Activated T-helper 9 cell treated with anti-CD3 and anti-CD28 coated beads, Interleukin-2, amount 50 U/mL, for 16 hours (primary cell): Measurements from ENCODE around the gene TMEM131.
A peak's percentile ranks its signal among the peaks of the same experiment; 100 is the strongest.

Experiments
- DNase-seq: peaks from one replicate; pipeline ENCODE4 v3.0.0-alpha.2; 2020; ENCODE audit warnings: low read depth

The TMEM131 gene

DNA sequence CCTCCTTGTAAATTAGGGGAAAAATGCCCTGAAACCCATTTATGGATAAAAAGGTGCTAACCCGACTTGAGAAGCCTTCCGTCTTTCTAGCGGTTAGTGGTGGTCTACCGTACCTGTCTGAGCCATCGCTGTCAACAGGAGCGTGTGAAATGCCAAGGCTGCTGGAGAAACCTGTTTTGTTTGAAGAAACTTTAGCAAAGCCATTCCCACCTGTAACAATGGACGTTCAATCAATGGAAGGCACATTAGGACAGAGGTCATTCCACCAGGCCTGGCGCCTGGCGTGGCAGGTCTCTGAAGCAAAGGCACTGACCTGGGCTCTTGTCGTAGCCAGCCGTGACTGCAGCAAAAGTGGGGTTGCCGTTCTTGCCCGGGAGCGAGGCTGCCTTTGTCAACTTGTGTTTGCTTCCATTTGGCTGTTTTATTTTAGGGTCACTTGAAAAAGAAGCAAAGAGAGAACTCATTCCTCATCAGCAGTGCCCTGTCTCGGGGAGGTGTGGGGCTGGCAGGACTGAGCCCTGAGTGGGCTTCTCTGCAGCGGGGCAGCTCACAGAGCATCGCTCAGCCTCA, 235.2 kb downstream of the TMEM131 start:
- no peak for DNase-seq

DNA sequence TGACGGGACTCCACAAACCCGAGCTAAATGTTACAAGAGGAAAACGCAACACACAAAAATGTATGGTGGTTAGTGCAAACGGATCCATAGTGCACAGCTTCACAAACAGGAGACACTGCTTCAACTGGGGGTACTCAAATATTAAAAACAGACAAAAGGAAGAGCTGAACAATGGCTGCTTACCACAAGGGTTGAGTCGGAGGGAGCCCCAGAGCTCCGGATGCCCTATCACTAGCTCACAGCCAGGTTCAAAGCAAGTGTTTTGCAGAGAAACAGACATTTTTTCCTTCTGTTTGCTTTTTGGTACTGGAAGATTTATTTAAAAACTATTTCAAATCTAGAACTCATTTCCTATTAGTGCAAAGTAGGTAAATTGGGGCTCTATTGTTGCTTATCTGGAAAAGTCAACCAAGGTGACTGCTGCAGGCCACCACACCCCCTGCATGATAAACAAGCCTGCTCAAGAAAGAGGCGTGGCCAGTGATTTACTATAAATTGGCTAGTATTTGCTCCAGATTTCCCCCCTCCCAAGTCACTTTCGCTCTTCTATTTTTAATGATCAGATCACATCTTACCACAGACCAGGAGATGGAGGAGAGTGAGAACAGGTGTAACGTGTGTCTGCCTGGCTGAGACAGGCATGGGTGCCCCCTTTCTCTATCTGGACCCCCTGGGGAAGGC, 235.9 kb downstream of the TMEM131 start:
- DNase-seq, result no peak

DNA sequence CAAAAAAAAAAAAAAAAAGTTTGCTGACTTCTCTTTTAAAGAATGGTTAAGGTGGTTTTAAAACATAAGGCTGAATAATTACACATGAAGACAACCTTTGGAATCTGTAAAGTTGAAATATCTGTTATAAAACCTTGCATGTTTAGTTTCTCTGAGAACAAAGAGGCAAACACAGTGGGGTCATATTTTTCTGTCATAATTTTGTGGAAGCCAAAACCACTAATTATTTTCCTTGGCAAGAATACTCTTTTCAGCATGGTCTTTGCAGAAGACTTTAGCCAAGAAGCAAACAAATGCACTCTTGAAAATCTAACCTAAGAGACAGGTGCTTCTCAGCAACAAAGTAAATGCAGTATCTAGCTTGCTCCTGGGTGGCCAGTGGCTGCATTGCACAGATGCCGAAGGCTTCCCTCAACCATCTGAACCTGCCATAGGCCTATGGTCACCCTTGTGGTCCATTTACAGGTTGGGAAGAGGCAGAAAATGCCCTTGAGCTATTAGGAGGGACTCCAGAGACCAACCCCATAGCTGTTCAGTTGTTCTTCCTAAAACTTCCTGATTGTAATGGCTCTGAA, 237.5 kb downstream of the TMEM131 start:
- no peak for DNase-seq

DNA sequence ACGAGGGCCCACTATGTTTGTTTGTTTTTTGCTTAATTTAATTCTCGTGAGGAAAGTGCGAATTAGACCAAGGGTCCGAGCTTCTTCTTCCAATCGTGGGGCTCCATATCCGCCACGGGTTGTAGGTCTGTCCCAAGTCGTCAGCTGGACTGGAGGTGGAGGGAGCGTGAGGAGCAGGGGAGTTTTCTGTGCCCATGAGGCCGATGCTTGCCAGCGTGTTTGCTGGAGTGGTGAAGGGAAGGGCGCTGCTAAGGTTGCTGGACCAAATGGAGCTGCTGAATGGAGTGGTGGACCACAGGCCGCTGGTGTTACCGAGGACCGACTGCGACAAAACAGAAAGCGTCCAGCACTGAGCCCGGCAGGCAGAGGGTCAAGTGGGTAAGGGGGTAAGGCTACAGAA, 238.7 kb downstream of the TMEM131 start:
- no peak for DNase-seq

- DNase-seq, result no peak
These were observed 240.3 kb downstream of the TMEM131 start for GRCh38 chr2:97755491-97755890.

- no peak for DNase-seq
These were observed 240.9 kb downstream of the TMEM131 start for GRCh38 chr2:97754690-97755346.

DNA sequence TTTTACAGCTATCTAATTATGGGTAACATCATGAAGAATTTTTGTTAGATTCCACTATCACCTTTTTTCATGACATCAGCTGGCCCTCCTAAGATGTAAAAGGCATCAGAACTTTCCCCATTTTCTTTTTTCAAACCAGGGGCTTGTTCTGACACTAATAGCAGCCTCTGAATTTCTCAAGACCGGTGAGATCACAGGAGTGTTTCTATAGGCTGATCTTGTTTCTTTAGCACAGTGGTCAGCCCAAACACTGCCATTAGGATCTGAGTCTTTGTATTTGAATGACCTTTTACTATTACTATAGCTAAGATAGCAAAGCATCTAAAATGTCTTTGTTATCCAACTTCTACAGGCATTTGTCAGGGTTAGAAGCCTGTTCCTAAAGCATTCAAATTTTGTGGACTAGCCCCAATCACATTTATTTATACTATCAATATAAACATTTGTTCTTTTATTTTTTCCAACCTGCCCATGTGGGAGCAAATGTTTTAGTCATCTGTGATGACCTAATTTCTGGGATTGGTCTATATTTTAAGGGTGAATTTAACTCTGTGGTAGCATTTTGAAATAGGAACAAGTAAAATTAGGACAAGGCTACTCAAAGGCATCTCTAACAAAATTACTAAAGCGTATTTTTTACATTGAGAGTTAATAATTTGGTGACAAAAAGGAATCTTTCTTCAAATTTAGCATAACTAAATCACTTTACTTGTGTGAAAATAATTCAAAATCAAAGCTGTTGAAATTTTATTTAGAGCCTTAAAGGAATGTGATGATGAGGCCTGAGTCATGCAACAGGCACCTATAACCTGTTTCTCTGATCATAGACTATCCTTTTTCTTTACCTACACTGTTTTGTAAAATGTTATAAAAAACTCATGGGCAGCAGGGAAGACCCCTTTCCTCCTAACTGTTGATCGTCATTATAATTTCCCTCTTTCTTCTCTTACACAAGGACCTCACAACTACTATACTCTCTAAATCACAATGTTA, 243.1 kb downstream of the TMEM131 start:
- no peak for DNase-seq

DNA sequence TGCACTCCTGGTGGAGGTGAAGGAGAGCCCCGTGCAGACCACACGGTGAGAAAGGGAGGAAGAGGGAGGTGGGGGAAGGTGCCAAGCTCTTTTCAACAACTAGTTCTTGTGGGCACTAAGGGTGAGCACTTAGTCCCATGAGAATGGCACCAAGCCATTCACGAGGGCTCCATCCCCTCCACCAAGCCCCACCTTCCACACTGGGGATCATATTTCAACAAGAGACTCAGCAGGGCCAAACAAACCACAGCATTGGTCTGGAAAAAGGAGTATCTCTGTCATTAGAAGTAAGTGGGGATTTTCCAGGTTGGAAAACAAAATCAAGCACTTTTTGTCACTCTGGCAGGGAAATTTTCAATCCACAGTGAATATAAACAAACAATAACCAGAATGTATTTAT, 244.0 kb downstream of the TMEM131 start:
- no peak for DNase-seq

- DNase-seq, result no peak
These were observed 245.7 kb downstream of the TMEM131 start for GRCh38 chr2:97750017-97750416.

- no peak for DNase-seq
These were observed 246.2 kb downstream of the TMEM131 start for GRCh38 chr2:97749581-97749980.

- DNase-seq, result no peak
These were observed 248.0 kb downstream of the TMEM131 start for GRCh38 chr2:97747716-97748115.

- no peak for DNase-seq
These were observed 248.5 kb downstream of the TMEM131 start for GRCh38 chr2:97747285-97747684.

DNA sequence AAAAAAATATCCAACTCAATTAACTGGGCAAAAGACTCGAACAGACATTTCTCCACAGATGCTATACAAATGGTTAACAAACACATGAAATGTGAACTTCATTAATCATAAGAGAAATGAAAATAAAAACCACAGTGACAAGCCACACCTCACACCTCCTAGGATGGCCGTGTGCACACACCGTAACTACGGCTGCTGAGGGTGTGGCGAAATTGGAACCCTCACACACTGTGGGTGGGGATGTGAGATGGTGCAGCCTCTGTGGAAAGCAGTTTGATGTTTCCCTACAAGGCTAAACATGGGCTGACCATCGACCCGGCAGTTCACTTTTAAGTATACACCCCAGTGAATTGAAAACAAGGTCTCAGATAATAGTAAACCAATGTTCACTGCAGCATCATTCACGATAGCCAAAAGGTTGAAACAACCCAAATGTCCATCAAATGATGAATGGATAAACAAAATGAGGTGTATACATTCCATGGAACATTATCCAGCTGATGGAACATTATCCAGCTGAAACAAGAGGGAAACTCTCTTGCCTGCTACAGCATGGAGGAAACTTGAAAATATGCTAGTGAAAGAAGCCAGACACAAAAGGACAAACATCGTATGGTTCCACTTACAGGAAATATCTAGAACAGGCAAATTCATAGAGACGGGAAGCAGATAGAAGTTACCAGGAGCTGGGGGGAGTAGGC, 250.1 kb downstream of the TMEM131 start:
- DNase-seq, result peak; percentile 38

DNA sequence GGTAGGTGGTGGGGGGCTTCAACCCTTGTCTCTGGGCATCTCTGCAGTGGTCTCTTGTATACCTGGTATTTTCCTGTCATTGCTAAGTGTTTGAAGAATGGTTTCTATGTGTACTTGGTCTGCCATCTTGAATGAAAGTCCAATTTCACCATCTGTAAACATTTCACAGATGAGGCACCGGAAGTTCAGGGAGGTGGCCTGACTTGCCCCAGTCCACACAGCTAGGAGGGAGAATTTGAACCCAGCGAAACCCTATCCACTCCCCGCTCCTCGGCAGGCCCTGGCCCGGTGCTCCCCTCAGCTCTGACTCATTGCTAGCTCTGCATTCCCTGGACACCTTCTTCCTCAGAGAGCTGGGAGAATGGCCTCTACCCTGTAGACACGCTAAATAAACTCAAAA, 251.8 kb downstream of the TMEM131 start:
- no peak for DNase-seq

- DNase-seq, result no peak
These were observed 253.3 kb downstream of the TMEM131 start for GRCh38 chr2:97742381-97742847.

DNA sequence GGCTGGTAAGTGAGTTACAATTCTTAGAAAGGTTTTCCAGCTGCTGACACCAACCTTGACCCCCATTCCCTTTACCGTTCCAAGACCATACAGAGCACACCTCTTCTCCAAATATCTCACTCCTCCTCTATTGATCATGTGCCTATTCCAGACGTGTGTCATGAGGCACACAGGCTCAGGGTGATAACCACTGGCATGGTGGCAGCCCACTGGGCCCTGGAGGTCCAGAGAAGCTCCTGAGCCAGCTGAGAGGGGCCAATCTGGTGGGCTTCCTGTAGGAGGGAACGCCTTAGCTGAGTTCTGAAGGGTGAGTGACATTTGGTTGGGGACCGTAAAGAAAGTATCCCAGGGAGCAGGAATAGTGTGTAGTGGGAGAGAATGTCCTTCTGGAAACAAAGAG, 254.1 kb downstream of the TMEM131 start:
- no peak for DNase-seq

GRCh38 chr2:97741251-97741650, 254.5 kb downstream of the TMEM131 start:
- DNase-seq, result no peak

DNA sequence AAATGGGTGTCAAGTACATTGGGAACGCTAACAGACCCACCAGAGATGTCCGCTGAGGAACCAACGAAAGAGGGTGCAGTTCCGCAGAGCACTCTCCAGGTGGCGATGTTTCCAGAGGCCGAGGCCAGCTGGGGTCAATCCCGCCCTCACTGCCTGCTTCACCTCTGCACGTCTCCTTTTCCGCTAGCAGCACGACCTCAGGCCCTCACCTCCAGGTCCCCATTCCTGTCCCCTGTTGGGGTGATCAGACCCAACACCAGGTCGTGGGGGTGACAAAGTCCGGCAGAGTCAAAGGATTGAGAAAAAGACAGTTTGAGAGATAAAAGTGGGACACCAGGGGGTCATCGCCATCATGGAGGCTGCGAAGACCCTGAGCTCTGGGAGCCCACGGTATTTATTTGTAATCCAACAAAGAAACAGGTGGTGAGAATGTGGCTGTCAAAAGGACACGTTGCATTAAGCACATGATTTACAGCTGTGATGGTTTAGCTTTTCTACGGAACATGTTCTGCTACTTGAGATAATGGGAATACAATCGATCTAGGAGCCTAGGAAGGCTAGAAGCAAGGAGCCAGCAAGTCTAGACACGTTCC, 255.1 kb downstream of the TMEM131 start:
- DNase-seq, result no peak

GRCh38 chr2:97739893-97740245, 255.9 kb downstream of the TMEM131 start:
- no peak for DNase-seq

DNA sequence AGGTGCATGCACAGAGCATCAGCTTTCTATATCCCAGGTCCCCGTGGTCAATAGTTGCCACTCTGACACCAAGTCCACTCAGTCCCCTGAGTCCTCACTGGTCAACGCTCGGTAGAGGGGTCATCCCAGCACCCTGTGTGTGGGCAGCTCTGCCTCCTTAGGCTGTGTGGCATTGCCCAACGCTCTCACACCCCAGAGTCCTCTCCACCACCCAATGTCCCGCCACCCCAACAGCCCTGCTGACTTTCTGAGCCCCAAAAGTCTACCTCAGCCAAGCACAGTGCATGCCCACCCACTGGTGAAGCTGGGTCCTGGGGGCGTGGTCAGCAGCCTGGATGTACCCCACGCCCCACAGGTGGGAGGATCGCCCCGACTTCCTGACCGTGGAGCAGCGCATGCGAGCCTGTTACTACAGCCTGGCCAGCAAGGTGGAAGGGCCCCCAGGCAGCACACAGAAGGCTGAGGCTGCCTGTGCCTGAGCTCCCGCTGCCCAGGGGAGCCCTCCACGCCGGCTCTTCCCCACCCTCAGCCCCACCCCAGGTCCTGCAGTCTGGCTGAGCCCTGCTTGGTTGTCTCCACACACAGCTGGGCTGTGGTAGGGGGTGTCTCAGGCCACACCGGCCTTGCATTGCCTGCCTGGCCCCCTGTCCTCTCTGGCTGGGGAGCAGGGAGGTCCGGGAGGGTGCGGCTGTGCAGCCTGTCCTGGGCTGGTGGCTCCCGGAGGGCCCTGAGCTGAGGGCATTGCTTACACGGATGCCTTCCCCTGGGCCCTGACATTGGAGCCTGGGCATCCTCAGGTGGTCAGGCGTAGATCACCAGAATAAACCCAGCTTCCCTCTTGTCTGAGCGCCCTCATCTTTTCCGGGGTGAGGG, 256.5 kb downstream of the TMEM131 start:
- DNase-seq, result no peak
